H1 (cell line): ENCODE results near the gene MYOM1. TPM values are rescaled to one million over a fixed set of nuclear protein-coding genes. Genes with fewer than 3 reads are reported as not detected.

Experiments used
- CHD7 ChIP-seq: fragments of 300-600 bp; sonication (generic); IDR thresholded peaks from 2 replicates; pipeline ENCODE4 v1.7.1; 2012; ENCODE audit warnings: low read length, moderate library complexity, mild to moderate bottlenecking, inconsistent platforms; ENCODE audit not compliant: insufficient replicate concordance
- CTBP2 ChIP-seq: IDR thresholded peaks from 2 replicates; pipeline ENCODE4 v1.7.0; 2011; ENCODE audit warnings: borderline replicate concordance, mild to moderate bottlenecking, moderate library complexity, mixed read lengths, low read length; ENCODE audit not compliant: insufficient read depth, insufficient read length
- JUND ChIP-seq: IDR thresholded peaks from 2 replicates; pipeline ENCODE4 v1.6.1; 2011; ENCODE audit warnings: mild to moderate bottlenecking, improper control_type of control experiment, low read length
- KDM5A ChIP-seq: fragments of 200-600 bp; IDR thresholded peaks from 2 replicates; pipeline ENCODE4 v1.7.1; 2012; ENCODE audit warnings: mild to moderate bottlenecking, low read length, inconsistent platforms, mixed read lengths
- RNF2 ChIP-seq: fragments of 200-900, 300-1000 bp; sonication (generic); IDR thresholded peaks from 2 replicates; pipeline ENCODE4 v1.7.1; 2016; ENCODE audit warnings: borderline replicate concordance, low read depth, mild to moderate bottlenecking, antibody characterized with exemption, low read length; ENCODE audit not compliant: poor library complexity, severe bottlenecking; ENCODE audit errors: missing control alignments
- polyA plus RNA-seq, 7 experiments: library from polyadenylated mRNA; depleted of rRNA in 3 of 7; stranded (reverse) in 5 of 7; unstranded in 2 of 7; fragments of >200 nt in 5 of 7; fragments of 200-250 nt in 2 of 7; gene quantifications; 1 replicate in 5 of 7; 2 replicates in 1 of 7; 4 replicates in 1 of 7; pipeline versions ENCODE4 v1.2.1 to v1.2.3, GENCODE V29; 2011 to 2013; ENCODE audit warnings: missing spikeins in 2 of 7, mixed read lengths in 2 of 7
- total RNA-seq: library from RNA; stranded (reverse); fragmentation: NEBNext Ultra II Directional; extraction: Animal tissue kit (Norgen Biotek cat#: 25700); gene quantifications from 2 replicates; pipeline ENCODE4 v1.2.1, GENCODE V29; 2021

MYOM1 gene
- total and polyA plus RNA-seq, 2 of the 8 experiments (the other 6 are each of a cell fraction or from before 2014, with no cell fraction given) = 0.06 to 0.32 TPM

- TF ChIP-seq RNF2 (no peak), JUND (no peak), CHD7 (no peak), CTBP2 (no peak), KDM5A (no peak)
Measured at GRCh38 chr18:3205239-3205638, 14.5 kb downstream of the MYOM1 start (continued).
